ENCODE results near the gene MYO6.

The MYO6 gene

DNA sequence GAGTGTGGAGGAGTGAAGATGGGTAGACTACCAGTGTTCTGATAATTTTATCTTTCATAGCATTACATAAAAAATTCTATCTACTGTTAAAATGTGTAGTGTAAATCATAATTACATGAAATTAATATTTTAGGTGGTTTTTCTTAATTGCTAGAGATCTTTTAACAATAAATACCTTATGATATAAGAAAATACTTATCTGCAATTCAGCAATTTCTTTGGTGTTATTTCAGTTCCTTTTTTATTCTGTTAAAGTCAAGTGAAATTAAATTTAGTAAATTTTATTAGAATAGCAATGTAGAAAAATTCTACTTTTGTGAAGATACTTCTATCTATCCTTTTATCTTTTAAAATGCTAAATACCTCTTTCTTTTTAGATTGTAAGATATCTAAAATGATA is 219.1 kb downstream of the MYO6 start:
- DNase-seq, result no peak
